Right atrium auricular region (tissue), 2 donors: ENCODE results near the gene SAFB2. TPM values are rescaled to one million over a fixed set of nuclear protein-coding genes. Genes with fewer than 3 reads are reported as not detected.

Experiments
- total RNA-seq, 2 donors: library from RNA; depleted of rRNA; stranded (reverse); fragments of >200 nt; gene quantifications; one replicate each; pipeline ENCODE4 v1.1.0, GENCODE V29; 2016

The SAFB2 gene
- total RNA-seq, 2 donors from 2014 or later: 16.1 to 26.6 TPM

Other genes starting within 250 kb of the SAFB2 start
- not detected for gene ZNRF4, start 167.4 kb downstream of the SAFB2 start, total RNA-seq
- under 1 TPM in 1 of 2 donors, not detected in 1; 0.59 TPM for gene TINCR, start 54.8 kb downstream of the SAFB2 start, total RNA-seq
- gene SAFB, start 307 bp upstream of the SAFB2 start, total RNA-seq: 10 to 100 TPM; 31.9 to 32.7 TPM
- gene MICOS13, start 57.7 kb upstream of the SAFB2 start, total RNA-seq: 10 to 100 TPM; 87.7 to 98.8 TPM
- 10 to 100 TPM; 10.3 to 12.6 TPM for gene HSD11B1L, start 58.3 kb upstream of the SAFB2 start, total RNA-seq
- gene RPL36, start 67.5 kb upstream of the SAFB2 start, total RNA-seq: 100 to 1,000 TPM; 222 to 483 TPM
- 10 to 100 TPM; 65.0 to 65.4 TPM for gene LONP1, start 97.4 kb upstream of the SAFB2 start, total RNA-seq
- not detected for gene CATSPERD, start 97.9 kb upstream of the SAFB2 start, total RNA-seq
- gene PRR22, start 162.0 kb upstream of the SAFB2 start, total RNA-seq: under 1 TPM; 0.67 to 0.83 TPM
- gene DUS3L, start 168.4 kb upstream of the SAFB2 start, total RNA-seq: 10 to 100 TPM; 12.1 to 24.8 TPM
- gene NRTN, start 182.3 kb upstream of the SAFB2 start, total RNA-seq: 10 to 100 TPM; 20.9 to 33.7 TPM
- not detected for gene FUT6, start 216.9 kb upstream of the SAFB2 start, total RNA-seq
- gene FUT3, start 228.7 kb upstream of the SAFB2 start, total RNA-seq: not detected
- not detected for gene FUT5, start 247.8 kb upstream of the SAFB2 start, total RNA-seq